Endothelial cell of umbilical vein (primary cell): ENCODE measurements around the gene CEP192.
"Not testable (repeated sequence)": the region's sequence is repeated elsewhere in the genome, so short reads cannot be mapped to it uniquely, and the experiment has no call there.

Experiments
- CTCF ChIP-seq, 2 donors: IDR thresholded peaks; 1 replicate in 1 of 2; 2 replicates in 1 of 2; pipeline ENCODE4 v1.5.1; 2011; ENCODE audit warnings: low read length in 2 of 2, mild to moderate bottlenecking in 2 of 2, moderate library complexity in 2 of 2, control low read depth in 1 of 2, inconsistent platforms in 1 of 2, low read depth in 1 of 2; ENCODE audit not compliant: insufficient read depth in 1 of 2; ENCODE audit errors: extremely low read depth in 1 of 2
- POLR2A ChIP-seq: IDR thresholded peaks from 2 replicates; pipeline ENCODE4 v1.6.1; 2012; ENCODE audit warnings: low read depth, mild to moderate bottlenecking, control low read depth, low read length

GRCh38 chr18:13098104-13098503 lies 106.9 kb downstream of the CEP192 start:
- not testable (repeated sequence) for TF ChIP-seq CTCF (IDR thresholded peaks at IDR 0.05; ENCODE audit: extremely low read depth in 1 of 2, insufficient read depth in 1 of 2, low read depth in 1 of 2, low read length in 2 of 2); POLR2A
